T-helper 9 cell (primary cell): Measurements from ENCODE around the gene SRGAP1.
"Not testable (repeated sequence)": the region's sequence is repeated elsewhere in the genome, so short reads cannot be mapped to it uniquely, and the experiment has no call there.

Experiments
- DNase-seq: peaks from one replicate; pipeline ENCODE4 v3.0.0-alpha.2; 2020

The SRGAP1 gene

GRCh38 chr12:64088431-64089349 is 244.2 kb downstream of the SRGAP1 start:
- DNase-seq = no peak

- no peak for DNase-seq
Observed at GRCh38 chr12:64090047-64090446, 245.5 kb downstream of the SRGAP1 start.

- no peak for DNase-seq
Observed at GRCh38 chr12:64091186-64091585, 246.7 kb downstream of the SRGAP1 start.

- DNase-seq = no peak
Observed at GRCh38 chr12:64092507-64093196, 248.2 kb downstream of the SRGAP1 start.

- DNase-seq = no peak
Observed at GRCh38 chr12:64093689-64094088, 249.2 kb downstream of the SRGAP1 start.

- no peak for DNase-seq
Observed at GRCh38 chr12:64097366-64098105, 253.0 kb downstream of the SRGAP1 start.

- DNase-seq = no peak
Observed at GRCh38 chr12:64098709-64099354, 254.3 kb downstream of the SRGAP1 start.

GRCh38 chr12:64099397-64099796 is 254.9 kb downstream of the SRGAP1 start:
- no peak for DNase-seq

- no peak for DNase-seq
Observed at GRCh38 chr12:64102339-64102738, 257.8 kb downstream of the SRGAP1 start.

- DNase-seq = no peak
Observed at GRCh38 chr12:64103825-64104740, 259.6 kb downstream of the SRGAP1 start.

- DNase-seq = no peak
Observed at GRCh38 chr12:64105026-64105425, 260.5 kb downstream of the SRGAP1 start.

GRCh38 chr12:64107776-64108175 is 263.3 kb downstream of the SRGAP1 start:
- DNase-seq = no peak

GRCh38 chr12:64109706-64110105 is 265.2 kb downstream of the SRGAP1 start:
- DNase-seq = no peak

GRCh38 chr12:64110864-64111263 is 266.4 kb downstream of the SRGAP1 start:
- DNase-seq = no peak

GRCh38 chr12:64116969-64117368 is 272.5 kb downstream of the SRGAP1 start:
- DNase-seq = no peak

- no peak for DNase-seq
Observed at GRCh38 chr12:64120568-64120967, 276.1 kb downstream of the SRGAP1 start.

GRCh38 chr12:64121086-64121485 is 276.6 kb downstream of the SRGAP1 start:
- not testable (repeated sequence) for DNase-seq

- no peak for DNase-seq
Observed at GRCh38 chr12:64122154-64122553, 277.7 kb downstream of the SRGAP1 start.

- no peak for DNase-seq
Observed at GRCh38 chr12:64122995-64123394, 278.5 kb downstream of the SRGAP1 start.

- DNase-seq = no peak
Observed at GRCh38 chr12:64123448-64123847, 278.9 kb downstream of the SRGAP1 start.

GRCh38 chr12:64124511-64125197 is 280.2 kb downstream of the SRGAP1 start:
- no peak for DNase-seq
